Measurements from ENCODE around the gene ITIH4.
"Not testable (repeated sequence)": the region's sequence is repeated elsewhere in the genome, so short reads cannot be mapped to it uniquely, and the experiment has no call there.

The ITIH4 gene

GRCh38 chr3:52779837-52780585 lies 50.5 kb downstream of the ITIH4 start:
- DNase-seq: no peak

- no peak for DNase-seq
These were observed 51.2 kb downstream of the ITIH4 start for GRCh38 chr3:52779011-52779836.

- DNase-seq: no peak
These were observed 52.3 kb downstream of the ITIH4 start for GRCh38 chr3:52777959-52778805.

- DNase-seq: no peak
These were observed 53.1 kb downstream of the ITIH4 start, which contains the start of gene ITIH1 for GRCh38 chr3:52777127-52777958. ITIH1 (plus strand) TSS chr3:52777599; CDS start chr3:52777616, 17 bp downstream.

- not testable (repeated sequence) for DNase-seq
These were observed 54.0 kb downstream of the ITIH4 start for GRCh38 chr3:52776486-52776885.

GRCh38 chr3:52775877-52776276 lies 54.6 kb downstream of the ITIH4 start:
- DNase-seq: no peak

- DNase-seq: peak; percentile 6
These were observed 55.3 kb downstream of the ITIH4 start for GRCh38 chr3:52774901-52775864.

GRCh38 chr3:52774066-52774713 lies 56.3 kb downstream of the ITIH4 start:
- DNase-seq: no peak

- no peak for DNase-seq
These were observed 57.0 kb downstream of the ITIH4 start for GRCh38 chr3:52773361-52774065.

- DNase-seq: no peak
These were observed 58.8 kb downstream of the ITIH4 start for GRCh38 chr3:52771702-52772101.

GRCh38 chr3:52771334-52771681 lies 59.2 kb downstream of the ITIH4 start:
- no peak for DNase-seq

- peak; percentile 72 for DNase-seq
These were observed 59.8 kb downstream of the ITIH4 start, which contains the start of gene NEK4 for GRCh38 chr3:52770496-52771333. NEK4 (minus strand) TSS chr3:52770940; CDS start chr3:52770746, 194 bp downstream.

GRCh38 chr3:52769786-52770455 lies 60.6 kb downstream of the ITIH4 start:
- DNase-seq: no peak

- no peak for DNase-seq
These were observed 67.0 kb downstream of the ITIH4 start for GRCh38 chr3:52763466-52763865.

Measured in NCI-H510A (cell line).